GM19372 (cell line): ENCODE data around the gene HAUS3.

ENCODE experiments used
- ATAC-seq: cut with Tn5 transposase; IDR thresholded peaks from one replicate; pipeline ENCODE4 v1.9.1; 2021; ENCODE audit warnings: mild to moderate bottlenecking, low read depth, moderate library complexity; ENCODE audit not compliant: unreplicated experiment

HAUS3 gene

GRCh38 chr4:2264481-2265041, 22.6 kb upstream of the HAUS3 start:
- no peak for ATAC-seq

GRCh38 chr4:2263926-2264321, 22.0 kb upstream of the HAUS3 start:
- ATAC-seq, result no peak

GRCh38 chr4:2262944-2263250, 21.0 kb upstream of the HAUS3 start:
- ATAC-seq, result no peak

- peak; percentile 91 for ATAC-seq
These were observed 20.4 kb upstream of the HAUS3 start for GRCh38 chr4:2262145-2262943.

- ATAC-seq, result no peak
These were observed 19.9 kb upstream of the HAUS3 start, which contains the start of gene MXD4 for GRCh38 chr4:2261853-2262144. Gene MXD4 (minus strand): TSS chr4:2262109. CDS start chr4:2261980, 129 bp downstream.

- ATAC-seq, result no peak
These were observed 19.4 kb upstream of the HAUS3 start for GRCh38 chr4:2261110-2261852.

GRCh38 chr4:2260344-2261109, 18.6 kb upstream of the HAUS3 start:
- no peak for ATAC-seq

GRCh38 chr4:2259541-2260343, 17.8 kb upstream of the HAUS3 start:
- no peak for ATAC-seq

GRCh38 chr4:2259036-2259540, 17.2 kb upstream of the HAUS3 start:
- no peak for ATAC-seq

GRCh38 chr4:2258091-2259035, 16.4 kb upstream of the HAUS3 start:
- no peak for ATAC-seq

- ATAC-seq, result no peak
These were observed 15.6 kb upstream of the HAUS3 start for GRCh38 chr4:2257361-2258081.

GRCh38 chr4:2256781-2257191, 14.9 kb upstream of the HAUS3 start:
- no peak for ATAC-seq

GRCh38 chr4:2256156-2256731, 14.3 kb upstream of the HAUS3 start:
- ATAC-seq, result no peak

- ATAC-seq, result no peak
These were observed 13.7 kb upstream of the HAUS3 start for GRCh38 chr4:2255501-2256155.

- no peak for ATAC-seq
These were observed 13.0 kb upstream of the HAUS3 start for GRCh38 chr4:2254665-2255500.

GRCh38 chr4:2253160-2254084, 11.5 kb upstream of the HAUS3 start:
- ATAC-seq, result no peak
